Measurements from ENCODE around the gene FBXO3. TPM values are rescaled to one million over a fixed set of nuclear protein-coding genes. Genes with fewer than 3 reads are reported as not detected.
"Not testable (repeated sequence)": the region's sequence is repeated elsewhere in the genome, so short reads cannot be mapped to it uniquely, and the experiment has no call there.

Gene FBXO3
- 26.4 TPM for total RNA-seq
- long read RNA-seq, transcript FBXO3-201 (11 exons, 2,397 nt): major isoform, 81 of 94 reads
- long read RNA-seq, partial matches to known transcripts: 5 of 94 reads
- long read RNA-seq, other reads (novel, unspliced or antisense): 4 of 94 reads

- DNase-seq (ENCODE audit: low spot score): peak; percentile 93
Observed at GRCh38 chr11:33773987-33774735, at the start of gene FBXO3. FBXO3 (minus strand) TSS chr11:33774520; CDS start chr11:33774497, 23 bp downstream.

DNA sequence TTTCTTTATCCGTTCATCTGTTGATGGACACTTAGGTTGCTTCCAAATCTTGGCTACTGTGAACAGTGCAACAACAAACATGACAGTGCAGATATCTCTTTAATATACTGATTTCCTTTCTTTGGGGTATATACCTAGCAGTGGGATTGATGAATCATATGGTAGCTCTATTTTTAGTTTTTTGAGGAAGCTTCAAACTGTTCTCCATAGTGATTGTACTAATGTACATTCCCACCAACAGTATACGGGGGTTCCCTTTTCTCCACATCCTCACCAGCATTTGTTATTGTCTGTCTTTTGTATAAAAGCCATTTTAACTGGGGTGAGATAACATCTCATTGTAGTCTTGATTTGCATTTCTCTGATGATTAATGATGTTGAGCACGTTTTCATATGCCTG, 48.7 kb upstream of the FBXO3 start:
- DNase-seq (ENCODE audit: low spot score): not testable (repeated sequence)

DNA sequence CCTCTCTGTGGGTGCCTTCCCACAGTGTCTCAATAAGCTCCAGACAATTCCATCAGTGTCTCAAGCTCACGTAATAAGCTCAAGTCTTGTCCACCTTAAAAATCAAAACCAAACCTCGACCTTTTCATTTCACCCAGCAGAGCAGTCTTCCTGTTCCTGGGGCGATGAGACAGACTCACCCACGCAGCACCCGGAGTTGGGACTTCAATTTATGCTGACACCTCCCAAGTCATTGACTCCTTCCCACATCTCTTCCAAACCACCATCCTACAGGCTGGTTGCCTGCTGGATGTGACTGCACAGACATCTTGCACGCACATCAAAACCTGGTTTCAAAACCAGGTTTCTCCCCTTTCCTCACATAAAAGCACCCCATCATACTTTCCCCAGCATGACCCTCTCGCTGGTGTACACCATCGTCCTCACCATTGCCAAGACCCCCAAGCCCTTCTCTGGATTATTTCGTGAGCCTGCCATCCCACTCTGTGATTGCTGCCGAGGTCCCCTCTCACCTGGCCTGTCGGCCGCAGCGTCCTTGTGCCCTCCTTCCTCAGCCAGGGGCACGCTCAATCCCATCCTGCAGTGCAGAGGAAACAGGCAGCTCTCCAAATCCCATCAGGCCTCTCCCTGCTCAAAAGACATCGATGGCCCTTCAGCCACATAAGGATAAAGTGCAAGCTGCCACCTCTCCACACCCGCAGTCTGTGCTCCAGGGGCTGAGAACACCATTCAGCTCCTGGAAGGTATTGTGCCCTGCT, 45.1 kb upstream of the FBXO3 start:
- DNase-seq (ENCODE audit: low spot score): no peak

DNA sequence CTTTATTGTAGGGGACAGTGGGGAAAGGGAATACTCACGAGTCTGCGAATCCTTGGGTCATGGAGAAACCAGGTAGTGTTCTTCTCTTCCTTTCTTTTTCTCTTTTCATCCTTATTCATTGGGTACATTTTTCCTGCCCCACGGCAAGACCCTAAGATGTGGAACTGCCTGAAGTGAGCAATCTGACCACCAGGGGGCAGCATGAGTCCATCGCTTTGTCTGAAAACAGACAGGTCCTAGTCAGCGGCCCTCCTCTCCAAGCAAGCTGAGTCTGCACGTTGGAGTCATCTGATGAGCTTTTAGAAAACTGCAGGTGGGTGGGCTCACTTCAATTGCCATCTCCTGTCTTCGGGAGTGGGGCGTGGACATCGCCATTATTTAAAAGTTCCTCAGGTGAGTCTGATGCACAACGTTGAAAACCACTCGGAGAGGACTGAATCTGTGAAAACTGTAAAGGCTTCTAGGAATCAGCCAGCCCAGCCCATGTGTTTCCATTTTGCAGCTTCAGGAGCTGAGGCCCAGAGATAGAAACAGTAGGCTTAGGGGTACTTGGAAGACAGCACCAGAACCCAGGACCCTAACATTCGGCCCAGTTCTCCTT, 34.0 kb upstream of the FBXO3 start:
- peak; percentile 92 for DNase-seq (ENCODE audit: low spot score)

DNA sequence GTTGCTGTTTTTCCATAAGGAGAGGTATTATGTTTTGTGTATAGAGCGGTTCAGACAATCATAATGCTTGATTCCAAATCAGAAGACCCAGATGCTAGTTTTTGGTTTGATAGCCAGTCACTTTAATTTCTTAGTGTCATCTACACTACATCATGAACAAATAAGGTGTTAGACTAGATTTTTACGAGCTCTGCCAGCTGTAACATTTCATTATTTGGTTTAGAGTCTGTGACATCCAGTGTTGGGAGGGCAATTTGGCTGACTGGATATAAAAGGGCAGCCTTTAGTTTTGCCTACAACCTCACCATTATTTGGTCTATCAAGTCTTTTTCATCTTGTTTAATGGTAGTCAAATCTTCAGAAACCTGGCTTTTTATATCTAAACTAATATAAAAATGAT, 30.2 kb upstream of the FBXO3 start:
- DNase-seq (ENCODE audit: low spot score): no peak

DNA sequence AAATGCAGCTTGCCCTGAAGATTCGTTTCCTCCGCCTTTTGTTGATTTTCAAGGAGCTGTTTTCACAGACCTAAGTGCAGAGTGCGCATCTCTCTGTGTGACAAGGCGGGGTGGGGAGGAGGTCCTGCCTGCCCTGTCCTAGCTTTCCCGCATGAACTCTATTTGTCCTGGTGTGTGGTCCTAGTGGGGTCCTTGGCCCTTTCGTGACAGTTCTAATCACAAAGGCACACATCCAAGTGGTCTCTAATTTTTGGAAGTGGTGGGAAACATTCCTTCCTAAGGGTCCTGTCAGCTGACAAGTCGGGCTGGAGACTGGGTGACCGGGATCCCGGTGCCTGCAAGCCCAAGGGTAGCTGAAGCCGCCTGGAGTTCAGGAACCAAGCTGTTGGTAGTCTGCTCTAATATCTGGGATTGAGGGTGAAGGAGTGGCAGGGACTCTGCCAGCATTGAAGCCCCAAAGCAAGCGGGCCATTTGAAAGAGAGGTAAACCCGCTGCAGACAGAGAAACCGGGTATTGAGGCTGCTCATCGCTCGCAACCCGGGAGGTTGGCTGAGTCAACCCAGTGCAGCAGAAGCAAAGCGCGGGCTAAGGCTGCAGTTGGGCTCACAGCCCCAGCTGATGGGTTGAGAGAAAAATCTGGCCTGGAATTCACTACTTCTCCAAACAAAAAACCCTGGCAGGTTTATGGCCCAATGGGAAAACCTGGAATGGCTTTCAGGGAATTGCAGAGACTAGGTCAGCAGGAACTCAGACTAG, 28.1 kb upstream of the FBXO3 start:
- DNase-seq (ENCODE audit: low spot score): no peak

- no peak for DNase-seq (ENCODE audit: low spot score)
Observed at GRCh38 chr11:33801821-33802193, 27.5 kb upstream of the FBXO3 start.

DNA sequence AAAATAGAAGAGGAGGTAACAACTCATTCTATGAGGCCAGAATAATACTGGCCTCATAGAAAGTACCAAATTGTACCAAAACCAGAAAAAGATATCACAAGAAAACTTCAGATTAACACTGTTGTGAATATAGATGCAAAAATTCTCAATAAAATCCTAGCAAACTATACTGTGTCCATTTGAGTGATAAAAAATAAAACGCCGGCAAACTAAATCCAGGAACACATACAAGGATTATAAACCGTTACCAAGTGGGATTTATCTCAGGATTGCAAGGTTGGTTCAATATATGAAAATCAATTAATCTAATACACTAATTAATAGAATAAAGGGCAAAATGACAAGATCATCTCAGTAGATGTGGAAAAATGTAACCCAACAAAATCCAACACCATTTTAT, 23.6 kb upstream of the FBXO3 start:
- no peak for DNase-seq (ENCODE audit: low spot score)

DNA sequence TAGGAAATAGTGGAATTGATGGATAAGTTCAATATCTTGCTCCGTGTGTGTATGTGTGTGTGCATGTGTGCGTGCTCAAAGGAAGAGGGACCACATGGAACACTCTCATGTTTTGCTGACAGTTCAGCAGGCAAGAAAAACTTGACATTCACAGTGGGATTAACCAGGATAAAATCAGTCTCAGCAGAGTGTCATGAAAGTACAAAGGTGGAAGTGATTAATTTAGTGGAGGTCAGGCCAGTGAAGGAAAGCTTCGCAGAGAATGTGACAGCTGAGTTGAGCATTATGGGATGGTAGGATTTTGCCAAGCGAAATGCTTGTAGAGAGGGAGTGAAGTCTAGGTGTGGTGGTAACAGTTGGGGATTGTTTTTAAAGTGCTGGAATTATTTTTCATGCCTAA, 15.7 kb upstream of the FBXO3 start:
- DNase-seq (ENCODE audit: low spot score): no peak

DNA sequence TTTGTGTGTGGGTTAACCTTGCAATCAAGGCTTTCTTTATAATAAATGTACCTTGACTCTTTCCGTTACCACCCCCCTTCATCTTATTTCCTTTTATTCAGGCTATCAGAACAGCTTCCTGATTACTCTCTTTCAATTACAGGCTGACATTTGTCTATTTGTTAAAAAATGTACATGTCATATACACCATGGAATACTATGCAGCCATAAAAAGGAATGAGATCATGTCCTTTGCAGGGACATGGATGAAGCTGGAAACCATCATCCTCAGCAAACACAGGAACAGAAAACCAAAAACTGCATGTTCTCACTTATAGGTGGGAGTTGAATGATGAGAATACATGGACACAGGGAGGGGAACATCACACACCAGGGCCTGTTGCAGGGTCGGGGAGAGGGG, 13.8 kb upstream of the FBXO3 start:
- not testable (repeated sequence) for DNase-seq (ENCODE audit: low spot score)

DNA sequence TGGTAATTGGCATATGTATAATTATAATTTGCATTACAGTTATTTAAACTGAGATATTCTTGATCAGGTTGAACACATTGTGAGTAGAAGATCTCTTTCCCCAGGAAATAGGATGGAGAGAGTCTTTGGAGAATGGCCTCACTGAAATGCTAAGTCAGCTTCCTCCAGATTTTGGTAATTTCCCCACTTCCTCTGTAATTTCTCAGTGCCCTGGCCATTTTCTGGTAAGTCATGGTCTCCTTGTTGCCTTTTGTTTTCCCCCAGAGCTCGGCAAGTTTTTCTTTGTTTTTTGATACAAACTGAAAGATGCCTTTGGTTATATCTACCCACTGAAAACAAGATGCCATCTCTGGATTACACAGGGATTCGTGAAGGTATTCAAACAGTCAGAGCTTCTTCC, 12.8 kb upstream of the FBXO3 start:
- no peak for DNase-seq (ENCODE audit: low spot score)

DNA sequence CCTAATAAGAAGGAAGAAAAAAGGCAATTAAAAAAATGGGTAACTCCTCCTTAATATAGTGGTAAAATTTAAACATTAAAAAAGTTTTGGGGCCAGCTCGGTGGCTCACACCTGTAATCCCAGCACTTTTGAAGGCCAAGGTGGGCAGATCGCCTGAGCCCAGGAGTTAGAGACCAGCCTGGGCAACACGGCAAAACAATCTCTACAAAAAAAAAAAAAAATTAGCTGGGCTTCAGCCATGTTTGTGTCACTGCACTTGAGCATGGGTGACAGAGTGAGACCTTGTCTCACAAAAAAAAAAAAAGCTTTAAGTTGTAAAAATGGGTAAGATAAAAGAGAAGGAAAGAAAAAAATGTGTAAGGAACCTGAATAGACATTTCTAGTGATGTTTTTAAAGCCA, 11.3 kb upstream of the FBXO3 start:
- DNase-seq (ENCODE audit: low spot score): no peak

DNA sequence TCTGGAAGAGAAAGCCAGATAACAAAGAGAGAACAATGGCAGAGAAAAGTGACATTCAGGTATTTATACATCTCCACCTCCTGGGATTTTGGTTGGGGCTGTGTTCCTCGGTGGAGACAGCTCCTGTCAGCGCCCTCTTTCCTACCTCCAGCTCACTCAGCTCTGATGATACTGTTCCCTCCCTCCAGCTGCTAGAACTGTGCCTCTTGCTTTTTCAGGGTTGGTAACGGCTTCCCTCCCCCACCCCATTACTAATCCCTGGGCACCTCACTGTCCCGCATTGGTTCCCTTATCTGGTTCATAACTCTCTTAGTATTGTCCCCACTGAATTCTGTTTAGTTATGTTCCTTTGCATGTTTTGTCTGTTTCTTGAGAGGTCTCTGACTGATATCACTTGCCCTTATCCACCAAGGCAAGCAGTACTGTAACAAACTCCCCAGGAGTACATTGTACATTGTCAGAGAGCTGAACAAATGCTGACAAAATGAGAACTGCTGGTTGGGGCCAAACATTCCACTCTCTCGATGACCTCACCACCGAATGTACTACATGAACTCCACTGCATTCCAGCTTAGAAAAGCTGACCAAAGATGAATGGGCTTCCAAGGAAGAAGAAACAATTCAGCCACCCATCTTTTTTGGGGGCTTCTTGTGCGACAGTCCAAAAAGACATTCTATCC, 5.7 kb upstream of the FBXO3 start:
- DNase-seq (ENCODE audit: low spot score): no peak

GRCh38 chr11:33778675-33779074, 4.4 kb upstream of the FBXO3 start:
- DNase-seq (ENCODE audit: low spot score): no peak

DNA sequence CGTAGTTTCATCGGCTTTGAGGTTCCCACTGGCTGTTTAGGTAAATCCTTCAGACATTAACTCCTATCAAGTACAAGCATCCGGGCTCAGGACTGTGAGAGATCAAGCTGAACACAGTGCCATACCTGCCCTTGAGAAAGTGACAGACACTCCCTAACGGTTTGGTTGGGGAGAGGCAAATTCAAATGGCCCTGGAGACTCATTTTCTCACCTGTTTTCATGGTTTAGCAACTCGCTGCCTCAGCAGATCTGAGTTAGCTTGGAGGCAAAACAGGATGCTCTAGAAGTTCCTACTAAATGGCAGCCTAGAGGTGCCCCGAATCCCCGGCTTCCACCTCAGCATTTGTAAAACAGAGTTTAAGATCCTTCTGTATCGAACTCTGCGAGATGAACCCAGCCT, 3.6 kb upstream of the FBXO3 start:
- no peak for DNase-seq (ENCODE audit: low spot score)

- DNase-seq (ENCODE audit: low spot score): no peak
Observed at GRCh38 chr11:33775832-33776470, 1.6 kb upstream of the FBXO3 start.

DNA sequence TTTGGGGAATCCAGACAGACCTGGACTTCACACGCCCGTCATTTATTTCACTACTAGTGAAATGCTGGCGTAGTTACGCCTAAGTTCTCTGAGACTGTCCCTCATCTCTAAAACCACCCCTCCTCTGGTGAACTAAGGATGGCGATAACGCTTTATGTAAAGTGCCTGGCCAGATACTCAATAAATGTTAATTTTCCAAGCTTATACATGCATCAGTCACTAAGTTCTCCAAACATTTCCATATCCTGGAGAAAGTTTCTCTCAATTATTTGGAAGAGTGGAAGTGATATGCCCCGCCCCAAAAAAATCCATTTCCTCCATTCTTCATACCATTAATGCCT, 1.1 kb upstream of the FBXO3 start:
- DNase-seq (ENCODE audit: low spot score): no peak

DNA sequence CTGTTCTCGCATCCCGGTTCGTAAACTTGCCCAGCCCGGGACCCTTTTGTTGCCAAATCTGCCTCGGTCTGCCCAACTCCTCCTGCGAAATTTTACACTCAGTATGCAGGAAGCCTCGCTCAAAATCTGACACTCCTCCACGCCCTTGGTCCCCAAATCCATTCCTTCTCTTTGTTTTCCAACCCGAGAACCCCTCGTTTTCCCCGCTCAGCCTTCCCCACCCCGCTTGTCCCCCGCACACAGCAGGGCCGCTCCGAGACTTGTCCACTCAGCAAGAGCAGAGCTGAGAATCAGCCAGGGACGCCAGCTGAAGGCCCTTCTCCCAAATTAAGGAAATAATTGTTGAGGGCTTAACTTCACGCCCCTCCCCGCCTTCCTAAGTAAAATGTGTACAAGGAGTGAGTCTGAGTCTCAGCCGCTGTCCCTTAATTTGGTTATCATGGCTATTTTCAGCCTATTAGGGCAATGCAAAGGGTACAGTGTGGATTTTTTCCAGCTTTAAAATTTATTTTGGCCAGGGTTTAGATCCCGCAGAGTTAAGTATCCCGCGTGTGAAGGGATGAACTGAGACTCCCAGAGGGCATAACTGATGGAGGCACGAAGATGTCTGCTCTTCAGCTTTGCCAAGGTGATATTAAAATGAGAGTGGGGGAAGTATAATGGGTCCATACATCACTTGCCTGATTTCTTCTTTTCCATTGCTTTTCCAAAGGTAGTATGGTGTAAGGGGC, 581 bp upstream of the FBXO3 start:
- DNase-seq (ENCODE audit: low spot score): no peak

DNA sequence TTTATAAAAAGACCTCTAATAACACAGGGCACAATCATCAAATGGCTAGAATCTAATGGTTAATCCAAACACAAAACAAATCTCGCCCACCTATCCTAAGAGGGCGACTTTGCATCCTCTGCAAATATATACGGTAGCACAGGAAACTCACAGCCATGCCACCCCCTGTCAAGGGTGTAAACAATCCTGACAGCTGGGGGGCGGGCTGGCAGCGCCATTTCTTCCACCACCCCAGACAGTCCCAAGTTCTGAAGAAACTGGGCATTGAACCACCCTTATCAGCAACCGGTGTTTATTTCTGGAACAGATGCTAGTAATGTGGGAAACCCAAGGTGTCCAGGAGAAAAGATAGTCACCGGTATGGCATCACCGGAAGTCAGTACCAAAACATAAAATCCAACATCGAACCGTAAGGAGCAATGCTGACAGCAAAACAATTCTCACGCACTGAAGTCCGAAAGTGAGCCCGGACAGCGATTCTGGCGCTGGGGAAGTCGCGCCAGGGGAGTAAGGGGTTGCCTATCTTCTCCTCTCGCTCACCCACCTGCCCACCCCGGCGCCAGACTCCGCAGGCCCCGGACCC, 825 bp downstream of the FBXO3 start:
- no peak for DNase-seq (ENCODE audit: low spot score)

Data from mesenteric fat pad (tissue), 1 donor.